ENCODE results near the gene ZNF423.

The ZNF423 gene

DNA sequence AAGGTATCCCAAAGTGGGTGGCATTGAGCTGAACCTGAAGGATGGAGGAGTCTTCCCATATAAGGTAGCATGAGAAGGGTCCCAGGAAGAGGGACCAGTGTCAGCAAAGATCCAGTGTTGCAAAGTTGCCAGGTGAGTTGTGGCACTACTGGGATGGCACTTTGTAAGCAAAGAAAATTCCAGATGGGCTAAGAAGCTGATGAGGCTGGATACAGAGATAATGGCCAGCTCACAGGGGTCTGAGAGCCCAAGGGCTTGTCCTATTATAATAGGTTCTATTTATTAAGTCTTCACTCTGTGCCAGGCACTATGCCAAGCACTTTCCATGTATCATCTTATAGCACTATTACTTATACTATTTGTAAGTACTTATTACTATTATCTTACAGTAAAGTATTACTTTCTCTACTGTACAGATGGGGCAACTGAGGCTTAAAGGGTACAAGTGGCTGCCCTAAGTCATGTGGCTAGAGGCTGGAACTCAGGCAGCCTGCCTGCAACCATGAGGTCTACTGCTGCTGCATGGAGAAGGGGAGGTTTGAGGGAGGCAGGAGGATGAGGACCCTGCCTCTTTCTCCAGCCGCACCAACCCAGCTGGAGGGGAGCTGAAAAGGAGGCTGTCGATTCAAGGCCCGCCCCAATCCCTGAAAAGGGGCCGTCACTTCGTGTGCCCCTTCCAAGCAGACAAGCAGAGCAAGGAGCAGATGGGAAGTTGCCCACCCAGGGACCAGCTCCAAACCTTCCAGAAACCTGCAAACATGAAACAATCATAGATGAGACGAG, 395.8 kb downstream of the ZNF423 start:
- Histone ChIP-seq H4K8ac (ENCODE audit: low read length) (no peak overlapping the region), H3K14ac (ENCODE audit: low read length in 2 of 2) (no peak overlapping the region), H3K23ac (ENCODE audit: low read length in 2 of 2) (no peak overlapping the region), H2BK120ac (ENCODE audit: low read depth, low read length) (no peak overlapping the region), H3K4me2 (ENCODE audit: low read length, poor library complexity, severe bottlenecking) (no peak overlapping the region), H2BK5ac (ENCODE audit: low read depth, low read length, poor library complexity, severe bottlenecking) (no peak overlapping the region), H2AK5ac (ENCODE audit: low read length, severe bottlenecking) (no peak overlapping the region), H4K91ac (ENCODE audit: low read length) (no peak overlapping the region), H3K9me3 (ENCODE audit: control insufficient read depth, low read length) (no peaks in the 10 kb centered on the region), H2BK12ac (ENCODE audit: low read length in 2 of 2) (no peak overlapping the region), H3K36me3 (ENCODE audit: control insufficient read depth in 1 of 2, insufficient read depth in 2 of 2, low read depth in 1 of 2, low read length in 2 of 2) (no peaks in the 10 kb centered on the region), H2BK15ac (ENCODE audit: low read depth, poor library complexity, severe bottlenecking) (no peak overlapping the region), H3K27me3 (ENCODE audit: control insufficient read depth in 1 of 2, insufficient read depth in 1 of 2, low read length in 2 of 2) (peaks cover 23 to 31% of the 10 kb centered on the region in 2 experiments), H3K9ac (ENCODE audit: low read length) (no peak overlapping the region), H3K4me3 (ENCODE audit: insufficient read depth in 1 of 2, low read depth in 1 of 2, low read length in 2 of 2) (no peak overlapping the region), H3K27ac (ENCODE audit: low read length, poor library complexity, severe bottlenecking) (no peak overlapping the region), H3K4me1 (ENCODE audit: control insufficient read depth, insufficient read depth, low read depth, low read length) (peaks cover 2% of the 10 kb centered on the region), H3K79me1 (replicated peaks; ENCODE audit: low read length, poor library complexity, severe bottlenecking) (no peaks in the 10 kb centered on the region), H3K4ac (ENCODE audit: low read depth in 1 of 2, low read length in 2 of 2) (no peak overlapping the region), H3K18ac (ENCODE audit: low read depth in 1 of 2, low read length in 2 of 2) (no peak overlapping the region), H2AFZ (ENCODE audit: low read depth, low read length) (no peak overlapping the region)
- 80% methylated on average over 6 of the region's 6 CpGs for WGBS
- no peak for DNase-seq

DNA sequence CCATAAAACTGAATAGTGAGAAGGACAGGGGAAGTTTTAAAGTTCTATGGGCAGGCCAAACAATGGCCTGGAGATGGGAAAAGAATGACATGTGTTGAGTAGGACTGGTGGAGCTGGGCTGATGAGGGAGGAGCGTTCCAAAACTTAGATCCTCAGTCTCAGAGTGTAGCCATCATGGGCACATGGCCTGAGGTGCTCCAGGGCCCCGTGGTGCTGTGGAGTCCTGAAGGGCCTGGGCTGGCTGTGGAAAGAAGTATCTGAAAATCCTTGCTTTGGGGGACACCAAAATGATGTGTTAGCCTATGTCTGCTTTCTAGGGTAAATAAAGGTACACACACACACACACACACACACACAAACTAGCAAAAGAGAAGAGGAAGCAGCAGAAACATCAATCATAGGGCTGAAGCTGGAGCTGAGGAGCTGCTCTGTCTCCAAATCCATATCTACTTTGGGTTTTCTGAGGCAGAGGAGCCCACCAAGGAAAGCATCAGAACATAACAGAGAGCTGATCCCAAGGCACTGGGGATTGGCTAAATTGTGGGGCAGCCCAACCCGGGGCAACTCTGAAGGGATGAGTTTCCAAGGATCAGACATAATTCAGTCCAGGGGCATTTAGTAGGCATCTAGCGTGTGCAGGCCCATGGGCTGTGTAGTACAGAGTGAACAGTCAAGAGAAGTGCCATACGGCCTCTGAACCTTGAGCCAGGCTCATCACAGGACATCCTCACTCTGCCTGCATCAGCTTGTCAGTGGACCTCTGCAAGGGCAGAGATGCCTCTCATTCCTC, 397.1 kb downstream of the ZNF423 start:
- 68% methylated on average over 4 of the region's 5 CpGs for WGBS
- no peak overlapping the region for H3K4ac ChIP-seq (ENCODE audit: low read depth in 1 of 2, low read length in 2 of 2)
- H3K27me3 ChIP-seq (ENCODE audit: control insufficient read depth in 1 of 2, insufficient read depth in 1 of 2, low read length in 2 of 2): peaks cover 11 to 20% of the 10 kb centered on the region in 2 experiments
- H3K9me3 ChIP-seq (ENCODE audit: control insufficient read depth, low read length): no peaks in the 10 kb centered on the region
- H2AK5ac ChIP-seq (ENCODE audit: low read length, severe bottlenecking): no peak overlapping the region
- no peak overlapping the region for H2BK15ac ChIP-seq (ENCODE audit: low read depth, poor library complexity, severe bottlenecking)
- no peak overlapping the region for H2BK120ac ChIP-seq (ENCODE audit: low read depth, low read length)
- H3K14ac ChIP-seq (ENCODE audit: low read length in 2 of 2): no peak overlapping the region
- no peak overlapping the region for H3K23ac ChIP-seq (ENCODE audit: low read length in 2 of 2)
- no peak for DNase-seq
- no peaks in the 10 kb centered on the region for H3K4me1 ChIP-seq (ENCODE audit: control insufficient read depth, insufficient read depth, low read depth, low read length)
- no peak overlapping the region for H4K91ac ChIP-seq (ENCODE audit: low read length)
- H3K18ac ChIP-seq (ENCODE audit: low read depth in 1 of 2, low read length in 2 of 2): no peak overlapping the region
- H3K36me3 ChIP-seq (ENCODE audit: control insufficient read depth in 1 of 2, insufficient read depth in 2 of 2, low read depth in 1 of 2, low read length in 2 of 2): no peaks in the 10 kb centered on the region
- H3K4me3 ChIP-seq (ENCODE audit: insufficient read depth in 1 of 2, low read depth in 1 of 2, low read length in 2 of 2): no peak overlapping the region
- no peak overlapping the region for H2AFZ ChIP-seq (ENCODE audit: low read depth, low read length)
- no peak overlapping the region for H3K9ac ChIP-seq (ENCODE audit: low read length)
- no peak overlapping the region for H3K27ac ChIP-seq (ENCODE audit: low read length, poor library complexity, severe bottlenecking)
- H3K4me2 ChIP-seq (ENCODE audit: low read length, poor library complexity, severe bottlenecking): no peak overlapping the region
- H2BK12ac ChIP-seq (ENCODE audit: low read length in 2 of 2): no peak overlapping the region
- H3K79me1 ChIP-seq (replicated peaks; ENCODE audit: low read length, poor library complexity, severe bottlenecking): no peaks in the 10 kb centered on the region
- no peak overlapping the region for H4K8ac ChIP-seq (ENCODE audit: low read length)
- H2BK5ac ChIP-seq (ENCODE audit: low read depth, low read length, poor library complexity, severe bottlenecking): no peak overlapping the region

DNA sequence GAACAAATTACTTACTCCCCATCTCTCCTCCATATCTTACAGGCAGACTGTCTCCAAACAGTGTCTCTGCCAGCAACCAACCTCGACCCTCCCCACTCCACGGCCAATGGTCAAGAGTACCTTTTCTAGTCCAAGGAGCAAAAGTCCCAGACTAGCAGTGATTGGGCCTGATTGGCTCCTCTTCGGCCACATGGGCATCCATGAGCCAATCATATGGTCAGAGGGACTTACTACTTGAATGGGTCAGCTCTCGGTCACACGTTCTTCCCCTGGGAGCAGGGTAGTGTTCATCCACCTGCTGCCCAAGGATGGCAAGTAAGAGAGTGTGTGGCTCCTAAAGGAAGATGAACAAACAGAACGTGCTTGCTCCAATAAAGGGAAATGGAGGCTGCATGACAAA, 397.7 kb downstream of the ZNF423 start:
- H3K23ac ChIP-seq (ENCODE audit: low read length in 2 of 2): no peak overlapping the region
- H2AK5ac ChIP-seq (ENCODE audit: low read length, severe bottlenecking): no peak overlapping the region
- no peak overlapping the region for H2BK5ac ChIP-seq (ENCODE audit: low read depth, low read length, poor library complexity, severe bottlenecking)
- H3K27ac ChIP-seq (ENCODE audit: low read length, poor library complexity, severe bottlenecking): no peak overlapping the region
- H3K79me1 ChIP-seq (replicated peaks; ENCODE audit: low read length, poor library complexity, severe bottlenecking): no peaks in the 10 kb centered on the region
- H3K18ac ChIP-seq (ENCODE audit: low read depth in 1 of 2, low read length in 2 of 2): no peak overlapping the region
- WGBS: 66% methylated on average over 6 of the region's 6 CpGs
- peak overlapping the region in 1 of 2 experiments; percentile 45 for H3K14ac ChIP-seq (ENCODE audit: low read length in 2 of 2)
- no peak overlapping the region for H4K8ac ChIP-seq (ENCODE audit: low read length)
- H3K36me3 ChIP-seq (ENCODE audit: control insufficient read depth in 1 of 2, insufficient read depth in 2 of 2, low read depth in 1 of 2, low read length in 2 of 2): no peaks in the 10 kb centered on the region
- H2AFZ ChIP-seq (ENCODE audit: low read depth, low read length): no peak overlapping the region
- no peak for DNase-seq
- no peak overlapping the region for H2BK120ac ChIP-seq (ENCODE audit: low read depth, low read length)
- H2BK15ac ChIP-seq (ENCODE audit: low read depth, poor library complexity, severe bottlenecking): no peak overlapping the region
- no peak overlapping the region for H4K91ac ChIP-seq (ENCODE audit: low read length)
- H3K4ac ChIP-seq (ENCODE audit: low read depth in 1 of 2, low read length in 2 of 2): no peak overlapping the region
- no peak overlapping the region for H3K4me3 ChIP-seq (ENCODE audit: insufficient read depth in 1 of 2, low read depth in 1 of 2, low read length in 2 of 2)
- H3K9ac ChIP-seq (ENCODE audit: low read length): no peak overlapping the region
- H3K4me2 ChIP-seq (ENCODE audit: low read length, poor library complexity, severe bottlenecking): no peak overlapping the region
- no peaks in the 10 kb centered on the region for H3K9me3 ChIP-seq (ENCODE audit: control insufficient read depth, low read length)
- no peaks in the 10 kb centered on the region for H3K4me1 ChIP-seq (ENCODE audit: control insufficient read depth, insufficient read depth, low read depth, low read length)
- H3K27me3 ChIP-seq (ENCODE audit: control insufficient read depth in 1 of 2, insufficient read depth in 1 of 2, low read length in 2 of 2): peaks cover 5 to 20% of the 10 kb centered on the region in 2 experiments
- H2BK12ac ChIP-seq (ENCODE audit: low read length in 2 of 2): no peak overlapping the region

DNA sequence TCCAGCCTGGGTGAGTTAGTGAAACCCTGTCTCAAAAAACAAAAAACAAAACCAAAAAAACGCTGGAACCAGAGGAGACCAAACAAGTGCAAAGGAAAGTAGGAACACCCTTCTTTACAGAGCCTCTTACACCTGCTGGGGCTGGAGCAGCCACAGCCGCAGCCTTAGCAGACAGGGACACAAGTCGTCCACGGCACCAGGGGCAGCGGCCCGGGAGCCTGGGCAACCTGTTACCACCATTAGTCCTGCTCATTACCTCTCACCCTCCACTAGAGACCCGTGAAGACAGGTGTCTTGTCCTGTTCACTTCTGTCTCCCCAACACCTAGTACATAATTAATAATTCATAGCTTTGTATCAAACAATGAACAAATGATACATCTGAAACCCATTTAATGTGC, 398.7 kb downstream of the ZNF423 start:
- no peak overlapping the region for H3K9ac ChIP-seq (ENCODE audit: low read length)
- no peak overlapping the region for H4K8ac ChIP-seq (ENCODE audit: low read length)
- no peak overlapping the region for H3K14ac ChIP-seq (ENCODE audit: low read length in 2 of 2)
- no peaks in the 10 kb centered on the region for H3K36me3 ChIP-seq (ENCODE audit: control insufficient read depth in 1 of 2, insufficient read depth in 2 of 2, low read depth in 1 of 2, low read length in 2 of 2)
- no peak overlapping the region for H2BK5ac ChIP-seq (ENCODE audit: low read depth, low read length, poor library complexity, severe bottlenecking)
- H3K4me3 ChIP-seq (ENCODE audit: insufficient read depth in 1 of 2, low read depth in 1 of 2, low read length in 2 of 2): no peak overlapping the region
- H3K4ac ChIP-seq (ENCODE audit: low read depth in 1 of 2, low read length in 2 of 2): no peak overlapping the region
- H3K9me3 ChIP-seq (ENCODE audit: control insufficient read depth, low read length): no peaks in the 10 kb centered on the region
- no peak overlapping the region for H4K91ac ChIP-seq (ENCODE audit: low read length)
- H2BK120ac ChIP-seq (ENCODE audit: low read depth, low read length): no peak overlapping the region
- no peak overlapping the region for H2BK15ac ChIP-seq (ENCODE audit: low read depth, poor library complexity, severe bottlenecking)
- no peaks in the 10 kb centered on the region for H3K79me1 ChIP-seq (replicated peaks; ENCODE audit: low read length, poor library complexity, severe bottlenecking)
- no peak overlapping the region for H3K23ac ChIP-seq (ENCODE audit: low read length in 2 of 2)
- H3K18ac ChIP-seq (ENCODE audit: low read depth in 1 of 2, low read length in 2 of 2): no peak overlapping the region
- H3K4me2 ChIP-seq (ENCODE audit: low read length, poor library complexity, severe bottlenecking): no peak overlapping the region
- no peak overlapping the region for H2AFZ ChIP-seq (ENCODE audit: low read depth, low read length)
- H2BK12ac ChIP-seq (ENCODE audit: low read length in 2 of 2): no peak overlapping the region
- H3K27ac ChIP-seq (ENCODE audit: low read length, poor library complexity, severe bottlenecking): no peak overlapping the region
- H3K27me3 ChIP-seq (ENCODE audit: control insufficient read depth in 1 of 2, insufficient read depth in 1 of 2, low read length in 2 of 2): peaks cover 0 to 23% of the 10 kb centered on the region in 2 experiments
- DNase-seq: no peak
- no peaks in the 10 kb centered on the region for H3K4me1 ChIP-seq (ENCODE audit: control insufficient read depth, insufficient read depth, low read depth, low read length)
- 83% methylated on average over 7 of the region's 7 CpGs for WGBS
- no peak overlapping the region for H2AK5ac ChIP-seq (ENCODE audit: low read length, severe bottlenecking)

Measured in mesenchymal stem cell (in vitro differentiated cells and primary cell).